Measurements from ENCODE around the gene DCAF12.
"Not testable (repeated sequence)": the region's sequence is repeated elsewhere in the genome, so short reads cannot be mapped to it uniquely, and the experiment has no call there.

Gene DCAF12

DNA sequence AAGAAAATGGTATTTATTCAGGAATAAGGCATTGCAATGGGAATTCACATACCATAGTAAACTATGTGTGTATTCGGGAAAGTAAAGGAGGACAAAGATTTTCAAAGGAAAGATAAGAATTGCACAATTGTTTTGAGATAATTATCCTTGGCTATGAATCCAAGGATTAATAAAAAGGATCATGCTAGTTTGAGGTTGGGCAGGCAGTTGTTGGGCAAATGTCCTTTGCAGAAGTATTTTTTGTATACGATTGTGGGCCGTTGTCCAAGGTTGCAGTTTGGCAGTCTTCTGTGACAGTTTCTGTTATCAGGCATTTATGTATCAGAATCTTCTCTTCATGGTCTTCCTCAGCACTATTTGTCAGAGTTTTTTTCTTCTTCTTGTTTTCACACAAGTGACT is 67.2 kb downstream of the DCAF12 start:
- no peak for DNase-seq

DNA sequence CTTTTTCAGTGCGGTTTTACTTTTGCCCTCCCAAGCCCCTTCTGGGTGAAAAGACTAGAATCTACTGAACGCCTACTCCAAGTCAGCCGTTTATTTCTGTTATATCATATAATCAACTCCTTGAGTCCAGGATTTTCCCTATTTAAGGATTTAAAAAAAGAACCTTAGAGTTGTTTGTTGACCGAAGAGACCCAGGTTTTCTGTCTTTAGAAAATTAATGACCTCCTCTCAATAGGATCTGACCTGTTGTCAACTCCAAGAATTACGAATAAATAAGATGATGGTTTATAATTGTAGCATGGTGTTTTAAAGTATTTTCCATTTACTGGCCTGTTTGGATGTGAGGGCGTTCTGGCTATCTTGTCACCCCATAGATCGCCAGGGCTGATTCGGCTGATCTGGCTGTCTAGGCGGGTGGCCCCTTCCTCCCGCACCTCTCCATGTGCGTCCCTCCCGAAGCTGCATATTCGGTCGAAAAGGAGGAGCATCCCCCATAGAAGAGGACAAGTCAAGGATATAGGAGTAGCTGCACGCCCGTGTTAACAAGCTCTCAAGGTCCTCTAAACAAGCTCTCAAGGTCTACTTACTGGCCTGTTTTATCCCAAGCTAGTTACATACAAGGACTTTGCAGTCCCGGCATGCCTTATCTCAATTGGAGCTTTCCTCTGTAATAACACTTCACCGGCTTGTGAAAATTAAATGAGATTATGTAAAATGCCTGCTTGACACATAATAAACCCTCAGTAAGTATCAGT is 76.7 kb downstream of the DCAF12 start:
- DNase-seq = no peak

DNA sequence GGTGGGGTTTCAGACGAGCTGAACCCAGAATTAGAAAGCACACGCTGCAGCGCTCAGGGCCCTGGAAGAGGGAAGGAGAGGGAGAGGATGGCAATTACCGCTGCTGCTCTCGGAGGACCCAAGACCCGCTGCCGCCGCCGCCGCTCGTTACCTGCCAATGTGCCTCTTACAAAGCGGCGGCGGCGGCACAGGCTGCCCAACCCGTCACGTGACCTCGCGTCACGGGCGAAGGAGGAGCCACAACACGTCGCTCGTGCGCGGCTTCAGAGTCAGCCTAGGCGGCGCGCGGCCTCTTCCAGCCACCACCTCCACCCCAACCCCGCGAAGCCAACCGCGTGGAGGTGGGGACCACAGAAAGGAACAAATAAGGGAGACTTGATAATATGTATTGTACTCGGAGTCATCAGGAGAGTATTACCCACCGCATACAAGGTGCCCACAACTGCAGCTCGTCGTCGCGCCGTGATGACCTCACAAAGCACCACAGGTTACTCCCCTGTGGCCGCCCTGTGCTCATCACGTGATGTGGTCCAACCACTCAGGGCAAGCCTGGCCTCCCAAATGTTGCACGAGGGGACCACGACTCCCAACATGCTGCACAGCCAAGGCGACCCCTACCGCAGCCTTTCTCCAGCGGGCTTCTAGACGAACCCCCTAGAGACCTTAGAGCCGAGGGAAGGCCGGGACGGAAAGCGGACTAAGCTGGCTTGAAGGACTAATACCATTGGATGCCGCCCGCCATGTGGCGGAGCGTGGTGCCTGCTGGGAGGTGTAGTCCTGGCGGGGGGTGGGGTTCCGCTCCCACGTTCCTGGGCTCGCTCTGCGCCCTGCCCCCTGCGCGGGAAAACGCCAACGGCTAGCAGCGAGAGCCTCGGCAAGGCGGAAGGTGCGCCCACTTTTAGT is 77.5 kb downstream of the DCAF12 start, which contains the start of gene UBAP2:
Gene UBAP2, minus strand, starts transcription at position 161 of the 903 bp plus-strand sequence. CDS start 31,739 bp downstream, outside the sequence.
- DNase-seq = peak; percentile 98

DNA sequence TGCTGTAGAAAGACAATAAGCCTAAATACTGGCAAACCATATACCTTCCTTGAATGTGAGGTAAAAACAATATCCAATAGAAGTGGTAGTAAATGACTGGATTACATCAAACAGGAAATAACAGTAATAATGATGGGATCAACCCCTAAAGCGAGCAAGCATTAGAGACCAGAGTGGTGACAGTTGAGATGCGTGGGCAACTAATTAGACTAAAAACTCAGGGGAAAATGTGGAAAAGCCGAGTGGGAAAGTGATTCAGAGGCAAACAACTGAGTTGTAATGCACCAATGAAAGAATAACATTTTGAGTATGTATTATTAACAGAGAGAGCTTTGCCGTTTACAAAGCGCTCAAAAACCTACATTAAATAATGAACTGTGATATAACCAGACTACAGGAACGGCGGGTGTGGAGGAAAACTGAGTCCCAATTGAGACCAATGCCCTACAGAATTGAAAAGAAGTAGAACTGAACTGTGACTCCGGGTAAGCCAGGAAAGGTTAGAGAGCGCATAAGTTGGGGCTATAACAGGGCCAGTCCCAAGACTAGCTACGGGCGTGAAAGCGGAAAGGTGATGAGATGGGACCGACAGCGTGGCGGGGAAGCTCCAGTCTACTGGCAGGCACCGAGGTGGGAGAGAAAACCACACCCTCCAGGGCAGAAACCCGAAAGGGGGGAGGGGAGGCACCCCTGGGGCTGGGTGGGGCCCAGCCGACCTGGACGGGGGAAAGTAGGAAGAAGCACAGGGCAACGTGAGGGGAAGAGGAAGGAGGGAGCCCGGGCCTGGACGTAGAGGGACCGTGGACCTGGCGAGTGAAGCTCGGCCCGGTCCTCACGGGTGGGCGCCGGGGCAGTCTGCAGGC is 78.4 kb downstream of the DCAF12 start:
- peak; percentile 73 for DNase-seq

DNA sequence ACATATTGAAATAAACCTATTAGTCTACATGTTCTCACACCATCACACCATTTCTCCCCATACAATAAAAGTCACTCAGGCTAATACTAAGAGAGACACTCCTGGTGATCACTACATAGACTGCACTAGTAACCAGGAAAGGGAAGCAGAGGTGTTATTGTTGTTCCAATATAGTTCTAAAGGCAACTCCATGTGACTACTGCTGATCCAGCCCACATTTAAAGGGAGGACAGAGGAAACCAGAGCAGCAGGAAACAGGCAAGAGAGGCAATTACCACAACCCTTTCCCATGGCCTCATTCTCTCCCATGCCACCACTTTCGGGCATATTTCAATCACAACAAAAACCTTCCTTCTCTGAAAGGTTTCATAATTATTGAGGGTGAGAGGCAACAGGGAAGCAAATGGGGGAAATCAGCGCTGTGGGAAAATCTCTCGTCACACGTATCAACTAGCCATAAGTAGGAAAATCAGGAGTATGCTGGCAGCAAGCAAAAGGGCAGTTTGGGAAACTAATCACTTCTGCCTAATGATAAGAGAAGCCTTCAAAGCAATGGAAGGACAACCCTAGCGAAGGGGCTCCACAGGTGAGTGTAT is 79.6 kb downstream of the DCAF12 start:
- no peak for DNase-seq

DNA sequence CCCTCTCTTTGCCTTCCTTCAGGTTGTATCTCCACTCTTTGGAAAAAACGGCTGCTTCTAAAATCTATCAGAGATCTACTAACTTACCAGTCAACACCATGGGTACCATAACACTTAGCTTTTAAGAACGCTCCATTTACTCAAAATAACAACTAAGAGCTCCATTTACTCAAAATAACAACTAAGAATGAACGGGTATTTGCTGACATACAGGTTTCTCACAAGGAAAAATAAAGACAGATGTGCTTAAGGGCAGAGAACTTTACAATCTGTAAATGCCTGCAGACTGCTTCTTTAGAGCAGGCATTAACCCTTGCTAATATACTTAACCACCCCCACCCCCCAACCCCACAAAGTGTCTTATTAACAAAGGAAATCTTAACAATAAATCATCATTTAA is 80.6 kb downstream of the DCAF12 start:
- no peak for DNase-seq

DNA sequence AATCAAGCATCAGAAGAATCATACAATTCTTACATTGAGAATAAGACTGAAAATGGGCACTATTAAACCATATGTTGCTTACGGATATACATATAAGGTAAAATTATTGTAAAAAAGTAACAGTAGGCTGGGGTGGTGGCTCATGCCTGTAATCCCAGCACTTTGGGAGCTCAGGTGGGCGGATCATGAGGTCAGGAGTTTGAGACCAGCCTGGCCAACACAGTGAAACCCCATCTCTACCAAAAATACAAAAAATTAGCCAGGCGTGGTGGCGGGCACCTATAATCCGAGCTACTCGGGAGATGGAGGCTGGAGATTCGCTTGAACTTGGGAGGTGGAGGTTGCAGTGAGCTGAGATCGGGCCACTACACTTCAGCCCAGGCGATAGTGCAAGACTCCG is 84.4 kb downstream of the DCAF12 start:
- not testable (repeated sequence) for DNase-seq

DNA sequence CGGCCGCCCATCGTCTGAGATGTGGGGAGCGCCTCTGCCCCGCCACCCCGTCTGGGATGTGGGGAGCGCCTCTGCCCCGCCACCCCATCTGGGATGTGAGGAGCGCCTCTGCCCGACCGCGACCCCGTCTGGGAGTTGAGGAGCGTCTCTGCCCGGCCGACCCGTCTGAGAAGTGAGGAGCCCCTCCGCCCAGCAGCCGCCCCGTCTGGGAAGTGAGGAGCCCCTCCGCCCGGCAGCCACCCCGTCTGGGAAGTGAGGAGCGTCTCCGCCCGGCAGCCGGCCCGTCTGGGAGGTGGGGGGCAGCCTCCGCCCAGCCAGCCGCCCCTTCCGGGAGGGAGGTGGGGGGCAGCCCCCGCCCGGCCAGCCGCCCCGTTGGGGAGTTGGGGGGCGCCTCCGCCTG is 87.6 kb downstream of the DCAF12 start:
- DNase-seq = not testable (repeated sequence)

DNA sequence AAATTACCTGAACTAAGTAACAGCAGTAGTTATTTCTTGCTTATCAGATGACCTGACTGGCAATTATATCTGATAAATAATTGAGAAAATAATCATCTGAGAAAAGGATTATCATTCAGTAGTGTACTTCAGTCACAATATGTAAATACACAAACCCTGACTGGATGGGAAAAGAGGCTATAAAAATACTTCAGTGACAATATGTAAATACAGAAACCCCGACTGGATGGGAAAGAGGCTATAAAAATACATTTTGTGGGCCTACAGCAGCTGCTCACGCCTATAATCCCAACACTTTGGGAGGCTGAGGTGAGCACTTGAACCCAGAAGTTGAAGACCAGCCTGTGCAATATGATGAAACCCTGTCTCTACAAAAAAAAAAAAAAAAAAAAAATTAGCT is 88.9 kb downstream of the DCAF12 start:
- DNase-seq = no peak

DNA sequence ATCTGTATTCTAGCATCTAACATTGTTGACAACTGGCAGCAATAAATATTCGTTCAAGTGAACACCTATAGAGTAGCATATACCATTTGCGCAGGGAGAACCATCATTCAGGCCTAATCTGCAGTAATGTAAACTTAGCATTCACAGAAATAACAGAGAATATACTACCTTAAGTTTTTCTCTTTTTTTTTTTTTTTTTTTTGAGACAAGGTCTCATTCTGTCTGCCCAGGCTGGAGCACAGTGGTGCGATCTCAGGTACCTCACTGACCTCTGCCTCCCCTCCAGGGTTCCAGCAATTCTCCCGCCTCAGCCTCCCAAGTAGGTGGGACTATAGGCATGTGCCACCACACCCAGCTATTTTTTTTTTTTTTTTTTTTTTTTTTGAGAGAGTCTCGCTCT is 89.9 kb downstream of the DCAF12 start:
- DNase-seq = no peak
